Stomach smooth muscle (tissue), 2 donors: Measurements from ENCODE around the gene TEX11.
"Not testable (repeated sequence)": the region's sequence is repeated elsewhere in the genome, so short reads cannot be mapped to it uniquely, and the experiment has no call there.

Source experiments
- H3K27ac ChIP-seq: one replicate; pipeline ENCODE4 v1.7.0; 2013; ENCODE audit warnings: mild to moderate bottlenecking, low read length, inconsistent platforms
- H3K27me3 ChIP-seq, 2 donors: one replicate each; pipeline ENCODE4 v1.7.0; 2013; ENCODE audit warnings: low read length in 2 of 2; ENCODE audit not compliant: insufficient read depth in 2 of 2, control insufficient read depth in 1 of 2
- H3K36me3 ChIP-seq, 2 donors: one replicate each; pipeline ENCODE4 v1.7.0; 2013; ENCODE audit warnings: low read length in 2 of 2; ENCODE audit not compliant: control insufficient read depth in 2 of 2, insufficient read depth in 2 of 2
- H3K4me1 ChIP-seq: one replicate; pipeline ENCODE4 v1.7.0; 2013; ENCODE audit warnings: low read length; ENCODE audit not compliant: control insufficient read depth, insufficient read depth
- H3K4me3 ChIP-seq, 2 donors: one replicate each; pipeline ENCODE4 v1.7.0; 2013; ENCODE audit warnings: low read length in 2 of 2
- H3K9ac ChIP-seq, 2 donors: one replicate each; pipeline ENCODE4 v1.7.0; 2013; ENCODE audit warnings: low read length in 2 of 2, mild to moderate bottlenecking in 1 of 2
- H3K9me3 ChIP-seq, 2 donors: one replicate each; pipeline ENCODE4 v1.7.0; 2013; ENCODE audit warnings: low read length in 2 of 2; ENCODE audit not compliant: control insufficient read depth in 2 of 2
- donor health status: healthy.
- donor health status: Pancreatic carcinoma.

Gene TEX11

GRCh38 chrX:70844081-70844480, 64.4 kb downstream of the TEX11 start:
- not testable (repeated sequence) for H3K9ac ChIP-seq, H3K36me3 ChIP-seq, H3K4me3 ChIP-seq, H3K27ac ChIP-seq, H3K4me1 ChIP-seq, H3K27me3 ChIP-seq, H3K9me3 ChIP-seq

- H3K36me3 ChIP-seq, H3K4me3 ChIP-seq, H3K27ac ChIP-seq, H3K9me3 ChIP-seq, H3K27me3 ChIP-seq, H3K4me1 ChIP-seq, H3K9ac ChIP-seq: not testable (repeated sequence)
Measured at GRCh38 chrX:70843620-70844019, 64.9 kb downstream of the TEX11 start.

- H3K27ac ChIP-seq: no peak overlapping the region
- H3K36me3 ChIP-seq: no peaks in the 10 kb centered on the region
- H3K9me3 ChIP-seq: no peaks in the 10 kb centered on the region
- no peaks in the 10 kb centered on the region for H3K4me1 ChIP-seq
- no peaks in the 10 kb centered on the region for H3K27me3 ChIP-seq
- no peak overlapping the region for H3K9ac ChIP-seq
- no peak overlapping the region for H3K4me3 ChIP-seq
Measured at GRCh38 chrX:70834589-70834988, 73.9 kb downstream of the TEX11 start.

- Histone ChIP-seq H3K4me3 (no peak overlapping the region), H3K4me1 (no peaks in the 10 kb centered on the region), H3K27me3 (peaks cover 0 to 7% of the 10 kb centered on the region in 2 donors), H3K9me3 (no peaks in the 10 kb centered on the region), H3K36me3 (no peaks in the 10 kb centered on the region), H3K9ac (no peak overlapping the region), H3K27ac (no peak overlapping the region)
Measured at GRCh38 chrX:70826715-70827114, 81.8 kb downstream of the TEX11 start.

GRCh38 chrX:70825366-70825765, 83.1 kb downstream of the TEX11 start:
- H3K9me3 ChIP-seq: no peaks in the 10 kb centered on the region
- H3K4me1 ChIP-seq: no peaks in the 10 kb centered on the region
- H3K9ac ChIP-seq: no peak overlapping the region
- H3K4me3 ChIP-seq: no peak overlapping the region
- H3K27me3 ChIP-seq: peaks cover 0 to 7% of the 10 kb centered on the region in 2 donors
- no peak overlapping the region for H3K27ac ChIP-seq
- H3K36me3 ChIP-seq: no peaks in the 10 kb centered on the region

- Histone ChIP-seq H3K4me1 (no peaks in the 10 kb centered on the region), H3K9me3 (no peaks in the 10 kb centered on the region), H3K27me3 (no peaks in the 10 kb centered on the region), H3K27ac (no peak overlapping the region), H3K9ac (no peak overlapping the region), H3K4me3 (no peak overlapping the region), H3K36me3 (no peaks in the 10 kb centered on the region)
Measured at GRCh38 chrX:70808942-70809940, 99.3 kb downstream of the TEX11 start.

- Histone ChIP-seq H3K27me3 (no peaks in the 10 kb centered on the region), H3K4me3 (no peak overlapping the region), H3K27ac (no peak overlapping the region), H3K36me3 (no peaks in the 10 kb centered on the region), H3K9ac (no peak overlapping the region), H3K9me3 (no peaks in the 10 kb centered on the region), H3K4me1 (no peaks in the 10 kb centered on the region)
Measured at GRCh38 chrX:70806081-70806480, 102.4 kb downstream of the TEX11 start.

- H3K36me3 ChIP-seq, H3K9me3 ChIP-seq, H3K9ac ChIP-seq, H3K4me1 ChIP-seq, H3K27me3 ChIP-seq, H3K27ac ChIP-seq, H3K4me3 ChIP-seq: not testable (repeated sequence)
Measured at GRCh38 chrX:70796742-70797141, 111.8 kb downstream of the TEX11 start.

- H3K4me1 ChIP-seq: no peaks in the 10 kb centered on the region
Measured at GRCh38 chrX:70774223-70774622, 134.3 kb downstream of the TEX11 start.

GRCh38 chrX:70769659-70770227, 138.8 kb downstream of the TEX11 start:
- H3K4me3 ChIP-seq: no peak overlapping the region
- H3K9ac ChIP-seq: no peak overlapping the region
- no peaks in the 10 kb centered on the region for H3K36me3 ChIP-seq
- peaks cover 0 to 2% of the 10 kb centered on the region in 2 donors for H3K9me3 ChIP-seq
- no peak overlapping the region for H3K27ac ChIP-seq
- H3K27me3 ChIP-seq: no peaks in the 10 kb centered on the region
- H3K4me1 ChIP-seq: no peaks in the 10 kb centered on the region

More at GRCh38 chrX:70774223-70774622, 134.3 kb downstream of the TEX11 start:
- H3K9me3 ChIP-seq: peaks cover 0 to 2% of the 10 kb centered on the region in 2 donors
- H3K36me3 ChIP-seq: no peaks in the 10 kb centered on the region
- H3K27me3 ChIP-seq: no peaks in the 10 kb centered on the region
- H3K9ac ChIP-seq: no peak overlapping the region
- no peak overlapping the region for H3K4me3 ChIP-seq
- no peak overlapping the region for H3K27ac ChIP-seq

GRCh38 chrX:70762285-70762684, 146.2 kb downstream of the TEX11 start:
- H3K9ac ChIP-seq: no peak overlapping the region
- H3K27me3 ChIP-seq: peaks cover 0 to 2% of the 10 kb centered on the region in 2 donors
- H3K4me1 ChIP-seq: no peaks in the 10 kb centered on the region
- H3K4me3 ChIP-seq: no peak overlapping the region
- no peaks in the 10 kb centered on the region for H3K36me3 ChIP-seq
- H3K27ac ChIP-seq: no peak overlapping the region
- H3K9me3 ChIP-seq: no peaks in the 10 kb centered on the region
